SK-N-SH treated with all-trans-retinoic acid at 6 μM for 48 hours (cell line): ENCODE results near the gene RASGEF1C.

Experiments used
- ATAC-seq: fragments of 200-7000 bp; cut with Tn5 transposase; 3 replicates; pipeline ENCODE4 v1.9.1; 2020; ENCODE audit warnings: mild to moderate bottlenecking, moderate library complexity
- ARNTL ChIP-seq: fragments of 450-650 bp; formaldehyde crosslinking; IDR thresholded peaks from 2 replicates; pipeline ENCODE4 v1.5.0; 2020; ENCODE audit warnings: low read depth, mild to moderate bottlenecking, moderate library complexity, borderline replicate concordance
- CSDC2 ChIP-seq: fragments of 250-450 bp; sonication (Bioruptor Pico); IDR thresholded peaks from 2 replicates; pipeline ENCODE4 v1.5.0; 2020; ENCODE audit warnings: mild to moderate bottlenecking, moderate library complexity
- GLIS3 ChIP-seq: fragments of 250-450 bp; sonication (Bioruptor Pico); IDR thresholded peaks from 2 replicates; pipeline ENCODE4 v1.5.0; 2020; ENCODE audit warnings: mild to moderate bottlenecking, moderate library complexity
- ISL1 ChIP-seq: fragments of 250-450 bp; sonication (Bioruptor Pico); IDR thresholded peaks from 2 replicates; pipeline ENCODE4 v2.1.2; 2022; ENCODE audit warnings: mild to moderate bottlenecking, moderate library complexity
- OSR1 ChIP-seq: fragments of 250-450 bp; sonication (Bioruptor Pico); IDR thresholded peaks from 2 replicates; pipeline ENCODE4 v1.8.0; 2022; ENCODE audit warnings: moderate library complexity, mild to moderate bottlenecking, inconsistent platforms
- POU6F1 ChIP-seq: fragments of 250-450 bp; sonication (Bioruptor Pico); IDR thresholded peaks from 2 replicates; pipeline ENCODE4 v1.8.0; 2021; ENCODE audit warnings: low read depth, mild to moderate bottlenecking, moderate library complexity, borderline replicate concordance
- PPARA ChIP-seq: fragments of 250-450 bp; sonication (Bioruptor Pico); IDR thresholded peaks from 2 replicates; pipeline ENCODE4 v1.5.0; 2020; ENCODE audit warnings: mild to moderate bottlenecking, borderline replicate concordance
- RARB ChIP-seq: fragments of 250-450 bp; sonication (Bioruptor Pico); IDR thresholded peaks from 2 replicates; pipeline ENCODE4 v1.8.0; 2021; ENCODE audit warnings: mild to moderate bottlenecking, moderate library complexity
- TOX ChIP-seq: fragments of 250-450 bp; sonication (Bioruptor Pico); IDR thresholded peaks from 2 replicates; pipeline ENCODE4 v1.8.0; 2021; ENCODE audit warnings: mild to moderate bottlenecking, moderate library complexity, borderline replicate concordance
- ZC3H10 ChIP-seq: fragments of 250-450 bp; sonication (Bioruptor Pico); IDR thresholded peaks from 2 replicates; pipeline ENCODE4 v1.5.1; 2021; ENCODE audit warnings: mild to moderate bottlenecking, moderate library complexity
- ZFP3 ChIP-seq: fragments of 250-450 bp; sonication (Bioruptor Pico); IDR thresholded peaks from 2 replicates; pipeline ENCODE4 v1.5.0; 2020; ENCODE audit warnings: mild to moderate bottlenecking, moderate library complexity
- ZNF565 ChIP-seq: fragments of 450-650 bp; formaldehyde crosslinking; conservative IDR thresholded peaks from 2 replicates; pipeline ENCODE4 v1.5.0; 2020; ENCODE audit warnings: low read depth, mild to moderate bottlenecking, moderate library complexity
- ZNF70 ChIP-seq: fragments of 450-650 bp; formaldehyde crosslinking; IDR thresholded peaks from 2 replicates; pipeline ENCODE4 v1.5.0; 2020; ENCODE audit warnings: mild to moderate bottlenecking, moderate library complexity
- ZNF8 ChIP-seq: fragments of 450-650 bp; formaldehyde crosslinking; IDR thresholded peaks from 2 replicates; pipeline ENCODE4 v1.5.0; 2020; ENCODE audit warnings: mild to moderate bottlenecking, moderate library complexity
- TF ChIP-seq, protein P1 (sequence below): fragments of 250-450 bp; sonication (Bioruptor Pico); IDR thresholded peaks from 2 replicates; pipeline ENCODE4 v1.8.0; 2020; ENCODE audit warnings: mild to moderate bottlenecking, moderate library complexity, borderline replicate concordance
- TF ChIP-seq, protein P2 (sequence below): fragments of 250-450 bp; sonication (Bioruptor Pico); IDR thresholded peaks from 2 replicates; pipeline ENCODE4 v1.5.1; 2020; ENCODE audit warnings: low read depth, mild to moderate bottlenecking, moderate library complexity
- TF ChIP-seq, protein P3 (sequence below): fragments of 250-450 bp; sonication (Bioruptor Pico); IDR thresholded peaks from 2 replicates; pipeline ENCODE4 v1.5.0; 2020; ENCODE audit warnings: mild to moderate bottlenecking, moderate library complexity

The RASGEF1C gene

GRCh38 chr5:180173198-180173544 is 35.8 kb downstream of the RASGEF1C start:
- no peak for ATAC-seq

GRCh38 chr5:180172447-180173197 is 36.4 kb downstream of the RASGEF1C start:
- TF ChIP-seq, protein P1, sequence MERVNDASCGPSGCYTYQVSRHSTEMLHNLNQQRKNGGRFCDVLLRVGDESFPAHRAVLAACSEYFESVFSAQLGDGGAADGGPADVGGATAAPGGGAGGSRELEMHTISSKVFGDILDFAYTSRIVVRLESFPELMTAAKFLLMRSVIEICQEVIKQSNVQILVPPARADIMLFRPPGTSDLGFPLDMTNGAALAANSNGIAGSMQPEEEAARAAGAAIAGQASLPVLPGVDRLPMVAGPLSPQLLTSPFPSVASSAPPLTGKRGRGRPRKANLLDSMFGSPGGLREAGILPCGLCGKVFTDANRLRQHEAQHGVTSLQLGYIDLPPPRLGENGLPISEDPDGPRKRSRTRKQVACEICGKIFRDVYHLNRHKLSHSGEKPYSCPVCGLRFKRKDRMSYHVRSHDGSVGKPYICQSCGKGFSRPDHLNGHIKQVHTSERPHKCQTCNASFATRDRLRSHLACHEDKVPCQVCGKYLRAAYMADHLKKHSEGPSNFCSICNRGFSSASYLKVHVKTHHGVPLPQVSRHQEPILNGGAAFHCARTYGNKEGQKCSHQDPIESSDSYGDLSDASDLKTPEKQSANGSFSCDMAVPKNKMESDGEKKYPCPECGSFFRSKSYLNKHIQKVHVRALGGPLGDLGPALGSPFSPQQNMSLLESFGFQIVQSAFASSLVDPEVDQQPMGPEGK, result no peak
- no peak for TF ChIP-seq ZC3H10 (CRISPR knock-in tag)
- no peak for ATAC-seq

More at GRCh38 chr5:180173198-180173544, 35.8 kb downstream of the RASGEF1C start:
- TF ChIP-seq ZFP3 (CRISPR knock-in tag) (no peak), ZNF8 (CRISPR knock-in tag) (no peak), POU6F1 (no peak), OSR1 (no peak), PPARA (CRISPR knock-in tag) (no peak), GLIS3 (CRISPR knock-in tag) (no peak)
- TF ChIP-seq, protein P2, sequence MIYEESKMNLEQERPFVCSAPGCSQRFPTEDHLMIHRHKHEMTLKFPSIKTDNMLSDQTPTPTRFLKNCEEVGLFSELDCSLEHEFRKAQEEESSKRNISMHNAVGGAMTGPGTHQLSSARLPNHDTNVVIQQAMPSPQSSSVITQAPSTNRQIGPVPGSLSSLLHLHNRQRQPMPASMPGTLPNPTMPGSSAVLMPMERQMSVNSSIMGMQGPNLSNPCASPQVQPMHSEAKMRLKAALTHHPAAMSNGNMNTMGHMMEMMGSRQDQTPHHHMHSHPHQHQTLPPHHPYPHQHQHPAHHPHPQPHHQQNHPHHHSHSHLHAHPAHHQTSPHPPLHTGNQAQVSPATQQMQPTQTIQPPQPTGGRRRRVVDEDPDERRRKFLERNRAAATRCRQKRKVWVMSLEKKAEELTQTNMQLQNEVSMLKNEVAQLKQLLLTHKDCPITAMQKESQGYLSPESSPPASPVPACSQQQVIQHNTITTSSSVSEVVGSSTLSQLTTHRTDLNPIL (CRISPR knock-in tag), result no peak
- TF ChIP-seq, protein P1, result no peak

GRCh38 chr5:180171568-180172094 is 37.4 kb downstream of the RASGEF1C start:
- no peak for TF ChIP-seq RARB (CRISPR knock-in tag)
- no peak for TF ChIP-seq ISL1
- no peak for TF ChIP-seq POU6F1
- TF ChIP-seq OSR1, result no peak
- TF ChIP-seq CSDC2 (CRISPR knock-in tag), result no peak
- no peak for ATAC-seq

GRCh38 chr5:180170810-180171567 is 38.0 kb downstream of the RASGEF1C start:
- no peak for ATAC-seq
- TF ChIP-seq, protein P2 (CRISPR knock-in tag), result no peak
- TF ChIP-seq GLIS3 (CRISPR knock-in tag), result no peak

GRCh38 chr5:180170106-180170809 is 38.8 kb downstream of the RASGEF1C start:
- no peak for ATAC-seq
- TF ChIP-seq, protein P2 (CRISPR knock-in tag), result no peak
- TF ChIP-seq ARNTL (CRISPR knock-in tag) (no peak), ZNF70 (CRISPR knock-in tag) (no peak), GLIS3 (CRISPR knock-in tag) (no peak), TOX (CRISPR knock-in tag) (no peak), ZNF565 (CRISPR knock-in tag) (no peak), OSR1 (no peak)
- TF ChIP-seq, protein P3, sequence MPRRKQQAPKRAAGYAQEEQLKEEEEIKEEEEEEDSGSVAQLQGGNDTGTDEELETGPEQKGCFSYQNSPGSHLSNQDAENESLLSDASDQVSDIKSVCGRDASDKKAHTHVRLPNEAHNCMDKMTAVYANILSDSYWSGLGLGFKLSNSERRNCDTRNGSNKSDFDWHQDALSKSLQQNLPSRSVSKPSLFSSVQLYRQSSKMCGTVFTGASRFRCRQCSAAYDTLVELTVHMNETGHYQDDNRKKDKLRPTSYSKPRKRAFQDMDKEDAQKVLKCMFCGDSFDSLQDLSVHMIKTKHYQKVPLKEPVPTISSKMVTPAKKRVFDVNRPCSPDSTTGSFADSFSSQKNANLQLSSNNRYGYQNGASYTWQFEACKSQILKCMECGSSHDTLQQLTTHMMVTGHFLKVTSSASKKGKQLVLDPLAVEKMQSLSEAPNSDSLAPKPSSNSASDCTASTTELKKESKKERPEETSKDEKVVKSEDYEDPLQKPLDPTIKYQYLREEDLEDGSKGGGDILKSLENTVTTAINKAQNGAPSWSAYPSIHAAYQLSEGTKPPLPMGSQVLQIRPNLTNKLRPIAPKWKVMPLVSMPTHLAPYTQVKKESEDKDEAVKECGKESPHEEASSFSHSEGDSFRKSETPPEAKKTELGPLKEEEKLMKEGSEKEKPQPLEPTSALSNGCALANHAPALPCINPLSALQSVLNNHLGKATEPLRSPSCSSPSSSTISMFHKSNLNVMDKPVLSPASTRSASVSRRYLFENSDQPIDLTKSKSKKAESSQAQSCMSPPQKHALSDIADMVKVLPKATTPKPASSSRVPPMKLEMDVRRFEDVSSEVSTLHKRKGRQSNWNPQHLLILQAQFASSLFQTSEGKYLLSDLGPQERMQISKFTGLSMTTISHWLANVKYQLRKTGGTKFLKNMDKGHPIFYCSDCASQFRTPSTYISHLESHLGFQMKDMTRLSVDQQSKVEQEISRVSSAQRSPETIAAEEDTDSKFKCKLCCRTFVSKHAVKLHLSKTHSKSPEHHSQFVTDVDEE (CRISPR knock-in tag), result no peak
